Measurements from ENCODE around the gene RBM10.

The RBM10 gene

GRCh38 chrX:47151435-47151834, 6.4 kb downstream of the RBM10 start:
- no peak for DNase-seq (ENCODE audit: low read depth)

DNA sequence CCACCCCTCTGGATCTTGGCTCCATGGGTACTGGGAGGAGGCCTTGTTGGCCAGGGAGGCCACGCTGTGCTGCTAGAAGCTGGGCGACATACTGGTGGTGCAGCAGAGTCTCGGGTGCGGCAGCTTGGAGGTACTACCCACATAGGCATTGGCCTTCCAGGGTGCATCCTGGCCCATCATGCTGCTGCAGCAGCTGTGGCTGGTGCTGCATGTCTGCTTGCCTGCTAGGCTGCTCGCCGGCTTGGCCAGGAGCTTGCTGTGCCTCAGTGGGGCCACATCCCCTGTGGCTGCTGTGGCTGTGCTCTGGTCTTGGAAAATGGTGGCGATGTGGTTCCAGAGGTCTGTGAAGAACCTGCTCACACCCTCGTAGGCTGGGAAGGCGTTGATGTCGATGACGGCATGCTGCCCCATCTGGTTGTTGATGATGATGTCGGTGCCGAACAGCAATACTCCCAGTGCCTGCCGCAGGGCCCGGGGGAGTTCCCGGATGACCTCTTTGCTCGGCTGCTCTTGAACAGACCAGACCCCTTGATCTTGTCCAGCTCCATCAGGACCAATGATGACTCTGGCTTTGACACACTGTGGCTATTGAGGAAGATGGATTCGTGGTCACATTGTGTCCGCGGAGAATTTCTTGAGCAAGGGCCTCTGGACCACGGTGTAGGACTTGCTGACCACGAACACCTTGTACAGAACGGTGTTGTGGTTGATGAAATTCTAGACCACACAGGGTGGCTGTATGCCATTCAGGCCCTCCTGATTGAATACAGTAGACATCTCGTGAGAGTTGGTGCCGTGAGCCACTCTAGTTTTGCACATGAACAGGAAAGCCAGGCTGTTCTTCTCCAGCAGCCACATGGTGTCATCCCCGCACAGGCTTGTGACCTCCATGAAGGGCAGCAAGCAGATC, 11.8 kb downstream of the RBM10 start:
- no peak for DNase-seq (ENCODE audit: low read depth)

GRCh38 chrX:47158131-47158530, 13.1 kb downstream of the RBM10 start:
- no peak for DNase-seq (ENCODE audit: low read depth)

DNA sequence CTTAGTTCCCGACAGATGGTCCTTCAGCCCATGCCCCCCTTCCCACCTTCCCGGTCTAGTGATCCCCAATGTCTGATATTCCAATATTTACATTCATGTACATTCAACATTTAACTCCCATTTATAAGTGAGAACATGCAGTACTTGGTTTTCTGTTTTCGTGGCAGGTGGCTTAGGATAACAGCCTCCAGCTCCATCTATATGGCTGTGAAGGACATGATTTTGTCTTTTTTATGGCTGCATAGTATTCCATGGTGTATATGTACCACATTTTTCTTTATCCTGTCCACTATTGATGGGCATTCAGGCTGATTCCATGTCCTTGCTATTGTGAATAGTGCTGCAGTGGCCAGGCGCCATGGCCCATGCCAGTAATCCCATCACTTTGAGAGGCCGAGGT, 13.8 kb downstream of the RBM10 start:
- no peak for DNase-seq (ENCODE audit: low read depth)

DNA sequence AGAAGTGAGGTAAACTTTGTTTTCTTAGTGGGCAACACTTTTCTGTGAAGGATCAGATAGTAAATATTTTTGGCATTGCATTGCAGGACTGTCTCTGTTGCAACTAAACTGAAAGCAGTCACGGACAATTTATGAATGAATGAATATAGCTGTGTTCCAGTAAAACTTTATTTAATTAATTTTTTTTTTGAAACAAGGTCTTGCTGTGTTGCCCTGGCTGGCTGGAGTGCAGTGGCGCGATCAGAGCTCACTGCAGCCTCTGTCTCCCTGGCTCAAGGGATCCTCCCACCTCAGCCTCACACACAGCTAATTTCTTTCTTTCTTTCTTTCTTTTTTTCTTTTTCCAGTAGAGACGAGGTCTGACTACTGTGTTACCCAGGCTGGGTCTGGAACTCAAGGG, 15.8 kb downstream of the RBM10 start:
- DNase-seq (ENCODE audit: low read depth): no peak

DNA sequence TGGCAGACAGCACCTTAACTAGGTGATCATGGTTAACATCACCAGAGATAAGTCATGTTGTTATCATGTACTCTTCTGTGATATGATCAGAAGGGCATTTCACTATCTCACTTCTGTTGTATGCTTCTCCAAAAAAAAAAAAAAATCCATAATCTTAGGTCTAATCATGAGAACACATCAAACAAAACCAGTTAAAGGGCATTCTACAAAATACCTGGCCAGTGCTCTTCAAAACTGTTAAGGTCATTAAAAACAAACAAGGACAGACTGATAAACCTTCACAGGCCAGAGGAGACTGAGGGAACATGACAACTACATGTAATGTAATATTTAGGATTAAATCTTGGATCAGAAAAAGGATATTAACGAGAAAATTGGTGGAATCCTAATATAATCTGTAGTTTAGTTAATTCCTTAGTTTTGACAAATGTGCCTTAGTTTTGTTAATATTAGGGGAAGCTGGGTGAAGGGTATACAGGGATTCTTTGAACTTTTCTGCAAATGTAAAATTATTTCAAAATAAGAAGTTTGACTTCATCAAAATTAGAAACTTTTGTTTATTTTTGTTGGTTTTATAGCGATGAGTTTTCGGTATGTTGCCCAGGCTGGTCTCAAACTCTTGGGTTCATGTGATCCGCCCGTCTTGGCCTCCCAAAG, 18.0 kb downstream of the RBM10 start:
- DNase-seq (ENCODE audit: low read depth): no peak

- DNase-seq (ENCODE audit: low read depth): no peak
These were observed 19.4 kb downstream of the RBM10 start for GRCh38 chrX:47164420-47164819.

DNA sequence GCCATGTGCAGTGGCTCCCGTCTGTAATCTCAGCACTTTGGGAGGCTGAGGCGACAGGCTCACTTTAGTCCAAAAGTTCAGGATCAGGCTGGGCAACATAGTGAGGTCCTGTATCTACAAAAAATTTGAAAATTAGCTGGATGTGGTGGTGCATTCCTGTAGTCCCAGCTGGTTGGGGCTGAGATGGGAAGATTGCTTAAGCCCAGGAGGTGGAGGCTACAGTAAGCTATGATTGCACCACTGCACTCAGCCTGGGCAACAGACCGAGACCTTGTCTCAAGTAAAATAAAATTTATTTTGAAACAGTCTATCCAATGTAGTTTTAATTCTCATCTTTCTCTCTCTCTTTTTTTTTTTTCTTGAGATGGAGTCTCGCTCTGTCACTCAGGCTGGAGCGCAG, 21.1 kb downstream of the RBM10 start:
- DNase-seq (ENCODE audit: low read depth): no peak

GRCh38 chrX:47168495-47169073, 23.6 kb downstream of the RBM10 start:
- DNase-seq (ENCODE audit: low read depth): no peak

- no peak for DNase-seq (ENCODE audit: low read depth)
These were observed 24.3 kb downstream of the RBM10 start for GRCh38 chrX:47169273-47169672.

- no peak for DNase-seq (ENCODE audit: low read depth)
These were observed 24.9 kb downstream of the RBM10 start for GRCh38 chrX:47169726-47170515.

GRCh38 chrX:47170861-47171692, 26.1 kb downstream of the RBM10 start:
- DNase-seq (ENCODE audit: low read depth): no peak

DNA sequence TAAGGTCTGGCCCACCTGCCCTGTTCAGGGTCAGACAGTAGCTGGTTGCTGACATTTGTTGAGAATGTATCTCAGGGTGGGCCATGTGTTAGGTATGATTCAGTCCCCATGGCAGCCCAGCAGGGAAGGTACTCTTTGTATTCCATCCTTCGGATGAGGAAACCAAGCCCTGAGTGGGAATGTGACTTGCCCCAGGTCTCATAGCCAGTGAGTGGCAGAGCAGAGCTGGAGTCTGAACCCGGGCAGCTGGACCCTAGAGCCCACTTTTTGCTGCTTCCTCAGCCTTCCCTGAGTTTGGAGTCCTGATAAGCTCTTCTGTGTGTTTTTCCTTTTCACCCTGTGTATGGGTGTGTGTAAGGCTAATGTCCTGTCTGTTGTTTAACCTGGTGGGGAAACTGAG, 27.0 kb downstream of the RBM10 start:
- DNase-seq (ENCODE audit: low read depth): no peak

- no peak for DNase-seq (ENCODE audit: low read depth)
These were observed 27.5 kb downstream of the RBM10 start for GRCh38 chrX:47172549-47172948.

- DNase-seq (ENCODE audit: low read depth): no peak
These were observed 28.2 kb downstream of the RBM10 start for GRCh38 chrX:47172971-47173792.

GRCh38 chrX:47174376-47174775, 29.4 kb downstream of the RBM10 start:
- DNase-seq (ENCODE audit: low read depth): no peak

DNA sequence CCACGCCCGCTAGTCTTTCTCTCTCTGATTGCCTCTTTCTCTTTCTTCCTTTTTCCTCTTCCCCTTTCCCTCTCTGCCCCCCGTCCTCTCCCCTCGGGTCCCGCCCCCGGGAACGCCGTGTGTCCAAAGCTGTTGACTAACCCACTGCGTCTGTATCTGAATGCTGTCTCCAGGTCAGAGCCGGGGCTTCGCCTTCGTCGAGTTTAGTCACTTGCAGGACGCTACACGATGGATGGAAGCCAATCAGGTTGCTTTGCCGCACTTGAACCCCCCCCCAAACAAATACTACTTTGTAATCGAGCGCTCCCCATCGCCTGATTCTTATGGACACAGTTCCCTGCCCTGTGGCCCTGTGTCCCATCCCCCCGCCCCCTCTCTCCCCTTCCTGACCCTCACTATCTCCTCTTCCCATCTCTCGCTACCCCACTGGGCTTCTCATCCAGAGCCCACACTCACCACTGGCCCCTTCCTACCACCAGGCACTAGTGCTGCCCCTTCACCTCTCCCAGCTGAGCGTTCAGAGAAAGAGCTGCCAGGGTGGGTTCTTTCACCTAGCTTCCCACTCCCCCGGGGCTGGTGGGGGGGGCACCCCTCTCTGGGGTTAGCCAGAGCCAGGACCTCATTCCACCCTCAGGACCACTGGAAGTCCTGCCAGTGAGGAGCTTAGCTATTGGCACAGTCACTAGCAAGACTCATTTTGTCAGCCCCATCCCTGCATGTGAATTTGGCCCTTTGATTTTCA, 30.0 kb downstream of the RBM10 start:
- no peak for DNase-seq (ENCODE audit: low read depth)

- DNase-seq (ENCODE audit: low read depth): no peak
These were observed 30.6 kb downstream of the RBM10 start for GRCh38 chrX:47175588-47175980.

GRCh38 chrX:47176101-47176740, 31.2 kb downstream of the RBM10 start:
- no peak for DNase-seq (ENCODE audit: low read depth)

All from stimulated activated CD8-positive, alpha-beta memory T cell treated with anti-CD3 and anti-CD28 coated beads, Interleukin-15, amount 100 ng/mL, for 24 hours (primary cell).